ENCODE results near the gene MACROD1.

- TF ChIP-seq CTCF (IDR thresholded peaks at IDR 0.05) (no peak), POLR2A (IDR thresholded peaks at IDR 0.05) (no peak), EP300 (IDR thresholded peaks at IDR 0.05) (no peak)
Observed at GRCh38 chr11:64176751-64177150, 10.8 kb upstream of the MACROD1 start.
